DMS53 (cell line): ENCODE results near the gene HOMEZ.

Experiments used
- DNase-seq: peaks from one replicate; lab custom pipeline; 2025; lab: John Stamatoyannopoulos, UW

Gene HOMEZ

DNA sequence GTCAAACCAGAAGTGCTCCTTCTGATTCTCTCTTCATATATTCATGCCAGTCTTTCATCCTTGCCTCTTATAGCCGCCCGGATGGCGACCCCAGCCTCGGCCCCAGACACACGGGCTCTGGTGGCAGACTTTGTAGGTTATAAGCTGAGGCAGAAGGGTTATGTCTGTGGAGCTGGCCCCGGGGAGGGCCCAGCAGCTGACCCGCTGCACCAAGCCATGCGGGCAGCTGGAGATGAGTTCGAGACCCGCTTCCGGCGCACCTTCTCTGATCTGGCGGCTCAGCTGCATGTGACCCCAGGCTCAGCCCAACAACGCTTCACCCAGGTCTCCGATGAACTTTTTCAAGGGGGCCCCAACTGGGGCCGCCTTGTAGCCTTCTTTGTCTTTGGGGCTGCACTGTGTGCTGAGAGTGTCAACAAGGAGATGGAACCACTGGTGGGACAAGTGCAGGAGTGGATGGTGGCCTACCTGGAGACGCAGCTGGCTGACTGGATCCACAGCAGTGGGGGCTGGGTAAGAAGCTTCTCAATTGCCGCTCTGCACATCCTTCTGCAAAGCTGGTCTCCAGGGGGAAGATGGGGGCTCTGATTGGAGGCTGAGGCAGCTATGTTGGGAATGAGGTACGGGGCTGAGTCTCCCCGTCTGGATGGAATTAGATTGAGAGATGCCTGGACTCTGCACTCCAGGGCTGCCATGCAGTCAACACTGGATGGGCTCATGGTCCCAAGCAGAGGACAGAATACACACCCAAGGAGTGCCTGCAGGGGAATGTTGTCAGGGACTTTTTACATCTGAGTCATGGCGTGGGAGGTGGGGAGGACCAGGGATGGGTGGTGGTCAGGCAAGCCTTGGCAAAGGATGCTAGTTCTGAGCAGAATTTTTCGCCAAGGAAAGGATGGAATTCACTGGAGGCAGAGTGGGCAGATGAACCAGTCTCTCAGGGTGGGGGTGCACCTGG is 22.0 kb upstream of the HOMEZ start:
- DNase-seq, result no peak

DNA sequence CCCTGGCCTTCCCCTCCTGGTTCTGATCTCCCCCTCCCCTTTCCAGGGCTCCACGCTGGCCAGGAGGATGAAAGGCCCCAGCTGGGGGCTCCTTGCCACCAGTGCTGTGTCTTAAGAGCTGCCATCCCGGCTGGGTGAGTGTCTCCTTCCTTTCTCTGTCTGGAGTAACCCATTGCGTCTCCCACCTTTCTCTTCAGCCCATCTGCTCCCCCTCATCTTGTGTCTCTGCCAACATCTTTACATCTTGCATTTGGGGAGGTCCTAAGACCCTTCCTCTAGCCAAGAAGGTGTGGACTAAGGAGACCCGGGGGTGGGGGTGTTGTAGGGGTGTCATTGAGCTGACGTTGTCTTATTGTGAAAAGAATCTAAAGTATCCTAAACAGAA is 21.2 kb upstream of the HOMEZ start:
- DNase-seq, result peak; percentile 52

DNA sequence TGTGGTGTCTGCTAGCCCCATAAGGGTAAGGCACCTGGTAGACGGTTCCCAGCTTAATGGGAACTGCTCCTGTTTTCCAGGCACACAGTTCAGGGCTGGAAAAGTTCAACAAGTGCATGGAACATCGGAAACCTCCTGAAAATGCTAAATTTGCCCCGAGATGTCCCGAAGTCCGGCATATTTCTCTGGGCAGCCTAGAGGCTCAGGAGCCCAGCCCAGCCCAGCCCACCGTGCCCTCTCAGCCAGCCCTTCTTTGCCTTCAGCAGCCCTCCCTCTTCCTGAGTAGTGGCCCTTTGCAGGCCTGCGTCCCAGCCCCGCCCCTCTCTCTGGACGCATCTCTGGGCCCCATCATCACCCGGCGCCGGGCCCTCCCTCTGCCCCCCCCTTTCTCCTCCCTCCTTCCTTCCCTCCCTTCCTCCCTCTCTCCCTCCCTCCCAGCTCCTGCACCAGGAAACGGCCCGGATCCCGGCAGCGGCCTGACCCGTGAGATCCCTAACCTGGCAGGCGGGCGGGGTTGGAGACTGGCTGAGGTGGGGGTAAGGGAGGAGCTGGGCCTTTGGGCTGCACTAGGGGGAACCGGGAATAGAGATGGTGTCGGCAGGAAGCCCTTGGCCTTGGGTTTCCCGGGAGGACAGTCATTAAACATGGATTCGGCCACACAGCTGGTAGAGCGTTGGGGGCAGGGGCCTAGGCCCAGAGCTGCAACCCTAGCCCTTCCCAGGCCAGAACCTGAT is 20.6 kb upstream of the HOMEZ start, which contains the start of gene BCL2L2:
BCL2L2 (plus strand) TSS at position 422 of the 734 bp plus-strand sequence. CDS start 935 bp downstream, outside the sequence.
- peak; percentile 94 for DNase-seq

GRCh38 chr14:23302290-23303225 is 16.6 kb upstream of the HOMEZ start, which contains the start of gene PPP1R3E:
TSS of gene PPP1R3E (minus strand) at chr14:23302859. CDS start at chr14:23302576, 283 bp downstream.
- DNase-seq, result peak; percentile 89

- DNase-seq, result no peak
Measured at GRCh38 chr14:23301969-23302289, 16.0 kb upstream of the HOMEZ start.

DNA sequence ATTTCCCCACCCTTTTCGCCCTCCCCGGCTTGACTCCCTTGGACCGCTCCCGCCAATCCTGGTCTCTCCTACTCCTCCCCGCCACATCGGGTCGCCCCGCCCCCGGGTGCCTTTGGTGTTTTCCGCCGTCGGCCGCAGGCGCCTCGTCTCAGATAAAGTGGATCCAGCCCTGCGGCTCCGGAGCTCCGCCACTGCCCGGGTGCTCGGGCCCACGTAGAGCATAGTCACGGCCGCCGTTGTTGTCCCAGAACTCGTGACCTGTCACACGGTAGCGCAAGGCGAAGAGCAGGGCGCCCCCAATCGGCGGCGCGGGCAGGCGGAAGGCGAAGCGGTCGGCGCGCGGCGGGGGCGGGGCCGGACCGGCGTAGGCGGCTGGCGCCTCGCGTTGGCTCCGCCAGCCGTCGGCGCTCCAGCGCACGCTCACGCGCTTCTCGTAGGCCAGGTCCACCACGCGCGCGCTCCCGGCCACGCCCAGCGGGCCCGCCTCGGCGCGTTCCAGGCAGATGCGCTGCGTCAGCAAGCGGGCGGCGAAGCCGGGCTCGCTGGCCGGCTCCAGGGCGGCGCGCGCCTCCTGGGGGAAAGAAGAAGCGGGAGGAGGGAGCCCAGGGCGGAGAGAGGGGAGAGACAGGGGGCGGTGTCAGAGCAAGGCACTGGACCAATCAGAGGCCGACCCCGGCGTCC is 15.5 kb upstream of the HOMEZ start:
- peak; percentile 98 for DNase-seq

- peak; percentile 43 for DNase-seq
Measured at GRCh38 chr14:23300687-23301223, 14.8 kb upstream of the HOMEZ start.

DNA sequence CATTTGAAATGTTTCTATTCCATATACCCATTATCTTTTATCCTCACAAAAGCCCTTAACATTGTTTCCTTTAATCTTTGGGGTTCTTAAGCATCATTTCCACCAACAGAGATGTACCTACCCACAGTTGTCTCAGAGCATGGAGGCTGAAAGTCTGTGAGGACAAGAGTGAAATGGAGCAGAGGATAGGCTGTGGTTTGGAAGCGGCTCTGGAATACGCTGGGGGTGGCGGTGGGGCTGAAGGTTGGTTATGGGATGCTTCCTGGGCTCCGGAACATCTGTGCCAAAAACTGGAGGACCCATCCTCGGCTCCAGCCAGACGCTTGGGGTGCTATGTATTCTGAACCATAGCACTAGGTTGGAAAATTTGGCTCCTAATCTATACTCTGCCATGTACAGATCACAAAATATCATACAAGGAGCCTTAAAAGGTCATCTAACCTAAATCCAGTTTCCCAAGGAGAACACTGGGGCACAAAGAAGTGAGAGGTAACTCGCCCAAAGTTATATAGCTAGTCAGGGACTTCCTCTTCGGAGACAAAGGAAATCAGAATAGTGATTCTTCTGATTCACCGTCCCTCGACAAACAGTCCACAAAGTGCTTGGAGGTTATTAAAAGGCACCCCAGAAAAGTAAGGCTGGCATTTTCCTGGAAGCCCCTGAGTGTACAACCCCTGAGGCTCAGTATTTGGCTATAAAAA is 14.2 kb upstream of the HOMEZ start:
- DNase-seq, result no peak

DNA sequence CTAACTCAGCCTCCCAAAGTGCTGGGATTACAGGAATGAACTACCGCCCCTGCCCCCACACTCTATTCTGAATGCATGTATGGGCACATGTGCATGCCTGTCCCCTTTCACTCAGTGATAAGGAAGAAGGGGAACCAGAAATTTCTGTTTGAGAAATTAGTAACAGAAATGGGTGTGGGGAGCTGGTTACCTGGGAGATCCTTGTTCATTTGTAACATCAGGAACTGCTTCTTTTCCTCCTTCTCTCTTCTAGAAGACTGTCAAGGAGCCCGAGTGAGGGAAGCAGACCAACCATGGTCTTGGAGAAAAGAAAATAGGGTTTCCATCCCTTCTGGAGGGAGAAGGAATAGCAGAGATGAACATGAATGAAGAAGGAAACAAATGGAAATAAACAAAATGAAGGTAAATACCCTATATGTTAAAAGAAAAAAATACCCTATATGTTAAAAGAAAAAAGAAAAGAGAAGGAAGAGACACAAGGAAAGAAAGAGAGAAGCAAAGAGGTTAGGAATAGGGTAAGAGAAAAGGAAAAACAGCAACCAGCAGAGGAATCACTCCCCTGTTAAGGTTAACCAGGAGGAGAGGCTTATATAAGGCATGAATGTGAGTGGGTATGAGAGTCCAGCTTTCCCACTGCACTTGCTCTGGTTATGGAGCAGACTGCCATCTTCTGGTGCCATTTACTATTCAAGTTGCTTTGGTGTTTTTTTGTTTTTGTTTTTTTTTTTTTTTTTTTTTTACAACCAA is 13.5 kb upstream of the HOMEZ start:
- peak; percentile 54 for DNase-seq

- no peak for DNase-seq
Measured at GRCh38 chr14:23297611-23298277, 11.8 kb upstream of the HOMEZ start.

DNA sequence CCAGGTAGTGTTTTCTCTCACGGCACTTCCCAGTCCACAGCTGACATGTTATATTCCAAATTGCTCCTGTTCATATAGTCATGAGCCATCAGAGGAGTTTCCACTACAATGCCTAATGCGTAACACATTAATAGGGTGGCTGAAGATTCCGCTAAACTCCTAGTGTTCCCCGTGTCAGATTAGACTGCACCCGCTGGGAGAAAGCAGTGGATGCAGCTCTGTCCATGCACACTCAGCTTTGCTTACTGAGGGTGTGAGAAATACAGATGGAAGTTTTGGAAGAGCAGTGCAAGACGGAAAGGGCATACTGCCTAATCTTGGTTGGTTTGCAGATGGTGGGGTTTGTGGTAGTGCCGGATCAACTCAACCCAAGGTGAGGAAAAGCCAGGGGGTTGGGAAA is 11.2 kb upstream of the HOMEZ start:
- DNase-seq, result no peak

DNA sequence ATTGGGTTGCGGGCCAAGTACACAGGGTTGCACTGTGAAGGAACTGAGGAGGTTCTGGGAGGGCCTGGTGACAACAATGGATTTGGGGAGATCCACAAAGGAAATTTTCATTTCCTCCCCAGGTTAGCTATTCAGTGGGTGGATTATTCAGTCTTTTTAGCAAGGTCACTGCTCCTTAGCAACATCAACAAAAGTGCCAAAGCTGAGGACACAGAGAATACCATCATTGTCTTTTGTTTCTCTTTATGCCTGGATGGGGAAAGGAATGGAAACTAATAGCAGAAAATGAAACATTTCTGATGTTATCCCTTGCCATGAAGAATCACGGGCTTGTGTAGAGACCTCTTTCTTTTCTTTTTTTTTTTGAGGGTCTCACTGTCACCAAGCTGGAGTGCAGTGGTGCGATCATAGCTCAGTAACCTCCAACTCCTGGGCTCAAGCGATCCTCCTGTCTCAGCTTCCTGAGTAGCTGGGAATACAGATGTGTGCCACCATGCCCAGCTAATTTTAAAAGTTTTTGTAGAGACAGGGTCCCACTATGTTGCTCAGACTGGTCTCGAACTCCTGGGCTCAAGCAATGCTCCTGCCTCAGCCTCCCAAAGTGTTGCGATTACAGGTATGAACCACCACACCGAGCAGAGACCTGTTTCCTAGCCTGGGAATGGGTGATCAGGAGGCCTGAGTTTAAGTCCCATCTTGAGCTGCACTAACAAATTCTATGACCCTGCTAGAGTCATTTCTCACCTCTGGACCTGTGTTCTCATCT is 10.3 kb upstream of the HOMEZ start:
- DNase-seq, result no peak

- peak; percentile 82 for DNase-seq
Measured at GRCh38 chr14:23294734-23295561, 9.0 kb upstream of the HOMEZ start.

- DNase-seq, result no peak
Measured at GRCh38 chr14:23286902-23287479, 1.1 kb upstream of the HOMEZ start.

DNA sequence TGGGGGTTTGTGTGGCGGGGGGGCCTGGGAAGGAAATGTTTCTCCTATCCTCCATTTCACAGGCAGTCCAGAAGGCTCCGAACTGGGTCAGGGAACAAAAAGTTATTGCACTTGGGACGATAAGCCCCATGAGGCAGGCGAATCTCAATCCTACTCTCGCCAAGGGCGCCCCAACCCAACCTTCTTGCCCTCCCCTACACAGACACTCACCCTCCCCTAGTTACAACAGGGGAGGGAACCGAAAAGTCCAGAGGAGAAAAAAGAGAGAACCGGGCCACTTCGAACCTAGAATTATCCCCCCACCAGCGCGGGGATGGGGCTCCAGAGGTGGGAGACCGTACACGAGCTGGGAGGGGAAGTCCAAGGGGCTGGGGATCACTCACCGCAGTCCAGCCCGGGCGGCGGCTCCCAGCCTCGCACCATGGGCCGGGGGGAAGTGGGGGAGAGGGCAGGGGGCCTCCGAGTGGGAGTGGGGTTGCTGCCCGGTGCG is 357 bp downstream of the HOMEZ start:
- DNase-seq, result no peak

DNA sequence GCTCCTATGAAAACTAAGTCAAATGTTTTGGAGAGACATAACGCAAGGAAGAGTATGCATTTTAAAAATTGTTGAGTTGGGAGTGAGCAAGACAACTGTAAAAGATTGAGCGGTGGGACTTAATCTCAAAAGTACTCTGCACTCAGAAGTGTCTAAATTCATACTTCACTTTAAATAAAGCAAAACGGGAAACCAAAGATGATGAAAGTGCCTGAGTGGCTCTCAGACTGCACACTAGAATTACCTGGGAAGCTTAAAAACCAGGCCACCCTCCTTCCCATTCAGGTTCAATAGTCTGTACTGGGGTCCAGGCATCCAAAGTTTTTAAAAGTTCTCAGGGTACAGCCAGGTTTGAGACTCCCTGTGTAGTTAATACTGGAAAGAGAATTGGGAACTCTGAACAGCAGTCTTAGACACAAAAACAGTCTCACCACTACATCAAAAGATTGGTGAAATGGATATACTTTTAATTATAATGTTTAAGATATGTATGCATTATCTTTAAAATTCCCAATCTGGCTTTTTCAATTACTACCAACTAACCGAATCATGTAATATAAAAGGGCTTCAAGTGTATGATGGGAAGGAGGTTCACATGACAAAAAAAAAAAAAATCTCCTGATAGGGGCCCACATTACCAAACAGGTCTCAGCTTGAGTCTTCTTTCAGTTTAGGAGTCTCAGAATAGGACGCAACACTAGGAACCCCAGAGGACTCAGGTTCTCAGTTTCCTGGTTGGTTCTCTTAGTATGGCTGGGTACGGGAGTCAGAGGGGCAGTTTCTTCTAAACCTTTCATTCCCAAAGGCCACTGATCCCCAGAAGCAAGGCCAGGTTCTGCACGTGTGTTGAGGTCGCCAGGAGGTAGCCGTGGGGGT is 1.0 kb downstream of the HOMEZ start:
- DNase-seq, result peak; percentile 27
